ENCODE results near the gene LCN10.

DNA sequence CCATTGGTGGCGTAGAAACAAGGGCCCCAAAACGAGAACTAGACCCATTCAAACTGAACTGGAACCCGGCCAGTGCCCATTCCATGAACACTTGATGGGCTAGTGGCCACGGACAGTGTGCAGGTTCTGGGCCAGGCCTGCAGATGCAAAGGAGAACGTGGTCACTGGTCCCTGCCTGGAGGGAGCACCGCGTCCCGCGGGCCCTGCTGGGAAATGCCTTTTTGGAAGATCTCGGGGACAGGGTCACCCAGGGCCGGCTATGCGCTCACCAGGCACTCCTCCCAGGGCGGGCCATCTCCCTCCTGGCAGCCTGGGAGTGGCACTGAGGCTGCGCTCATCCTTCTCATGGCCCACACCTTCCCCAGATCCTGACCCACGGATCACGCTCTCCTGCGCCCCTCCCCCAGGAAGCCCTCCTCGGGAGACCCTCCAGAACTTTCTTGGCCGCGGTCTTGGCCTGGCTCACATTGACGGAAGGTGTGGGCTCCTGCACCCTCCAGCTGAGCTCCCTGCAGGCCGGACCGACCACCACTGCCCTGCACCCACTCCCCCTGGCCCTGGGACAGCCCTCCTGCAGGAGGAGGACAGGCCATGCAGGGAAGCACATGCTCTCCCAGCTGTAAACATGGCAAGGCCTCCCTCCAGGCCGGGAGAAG is 33.2 kb downstream of the LCN10 start:
- no peak for TF ChIP-seq POLR2AphosphoS5 (IDR thresholded peaks at IDR 0.05)
- TF ChIP-seq, protein P1, sequence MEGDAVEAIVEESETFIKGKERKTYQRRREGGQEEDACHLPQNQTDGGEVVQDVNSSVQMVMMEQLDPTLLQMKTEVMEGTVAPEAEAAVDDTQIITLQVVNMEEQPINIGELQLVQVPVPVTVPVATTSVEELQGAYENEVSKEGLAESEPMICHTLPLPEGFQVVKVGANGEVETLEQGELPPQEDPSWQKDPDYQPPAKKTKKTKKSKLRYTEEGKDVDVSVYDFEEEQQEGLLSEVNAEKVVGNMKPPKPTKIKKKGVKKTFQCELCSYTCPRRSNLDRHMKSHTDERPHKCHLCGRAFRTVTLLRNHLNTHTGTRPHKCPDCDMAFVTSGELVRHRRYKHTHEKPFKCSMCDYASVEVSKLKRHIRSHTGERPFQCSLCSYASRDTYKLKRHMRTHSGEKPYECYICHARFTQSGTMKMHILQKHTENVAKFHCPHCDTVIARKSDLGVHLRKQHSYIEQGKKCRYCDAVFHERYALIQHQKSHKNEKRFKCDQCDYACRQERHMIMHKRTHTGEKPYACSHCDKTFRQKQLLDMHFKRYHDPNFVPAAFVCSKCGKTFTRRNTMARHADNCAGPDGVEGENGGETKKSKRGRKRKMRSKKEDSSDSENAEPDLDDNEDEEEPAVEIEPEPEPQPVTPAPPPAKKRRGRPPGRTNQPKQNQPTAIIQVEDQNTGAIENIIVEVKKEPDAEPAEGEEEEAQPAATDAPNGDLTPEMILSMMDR (IDR thresholded peaks at IDR 0.05), result no peak
- no peak for TF ChIP-seq POLR2A (IDR thresholded peaks at IDR 0.05)
- no peak for TF ChIP-seq EP300 (IDR thresholded peaks at IDR 0.05)
